ENCODE data around the gene DPYSL3.

Gene DPYSL3

GRCh38 chr5:147466360-147466980, 43.4 kb downstream of the DPYSL3 start:
- no peak overlapping the region for H3K9ac ChIP-seq (ENCODE audit: low read depth, low read length)

GRCh38 chr5:147465747-147466146, 44.1 kb downstream of the DPYSL3 start:
- H3K9me3 ChIP-seq (replicated peaks; ENCODE audit: low read length), result no peaks in the 10 kb centered on the region
- no peak overlapping the region for H3K4me3 ChIP-seq (ENCODE audit: low read length)

More at GRCh38 chr5:147466360-147466980, 43.4 kb downstream of the DPYSL3 start:
- Histone ChIP-seq H3K4me2 (ENCODE audit: low read length) (no peak overlapping the region), H3K36me3 (ENCODE audit: insufficient read depth, low read length) (no peaks in the 10 kb centered on the region), H3K9me3 (replicated peaks; ENCODE audit: low read length) (no peaks in the 10 kb centered on the region), H3K27me3 (ENCODE audit: control insufficient read depth, insufficient read depth, low read length) (no peaks in the 10 kb centered on the region), H3K4me3 (ENCODE audit: low read length) (no peak overlapping the region), H3K4me1 (ENCODE audit: control insufficient read depth, insufficient read depth, low read length) (no peaks in the 10 kb centered on the region)

GRCh38 chr5:147464211-147464610, 45.7 kb downstream of the DPYSL3 start:
- no peaks in the 10 kb centered on the region for H3K9me3 ChIP-seq (replicated peaks; ENCODE audit: low read length)
- H3K9ac ChIP-seq (ENCODE audit: low read depth, low read length), result no peak overlapping the region
- H3K4me3 ChIP-seq (ENCODE audit: low read length), result no peak overlapping the region
- no peaks in the 10 kb centered on the region for H3K4me1 ChIP-seq (ENCODE audit: control insufficient read depth, insufficient read depth, low read length)
- no peak overlapping the region for H3K4me2 ChIP-seq (ENCODE audit: low read length)
- no peaks in the 10 kb centered on the region for H3K36me3 ChIP-seq (ENCODE audit: insufficient read depth, low read length)
- H3K27me3 ChIP-seq (ENCODE audit: control insufficient read depth, insufficient read depth, low read length), result no peaks in the 10 kb centered on the region

More at GRCh38 chr5:147465747-147466146, 44.1 kb downstream of the DPYSL3 start:
- H3K27me3 ChIP-seq (ENCODE audit: control insufficient read depth, insufficient read depth, low read length), result no peaks in the 10 kb centered on the region
- no peaks in the 10 kb centered on the region for H3K4me1 ChIP-seq (ENCODE audit: control insufficient read depth, insufficient read depth, low read length)
- no peak overlapping the region for H3K4me2 ChIP-seq (ENCODE audit: low read length)
- no peak overlapping the region for H3K9ac ChIP-seq (ENCODE audit: low read depth, low read length)
- H3K36me3 ChIP-seq (ENCODE audit: insufficient read depth, low read length), result no peaks in the 10 kb centered on the region

- no peaks in the 10 kb centered on the region for H3K36me3 ChIP-seq (ENCODE audit: insufficient read depth, low read length)
- H3K4me1 ChIP-seq (ENCODE audit: control insufficient read depth, insufficient read depth, low read length), result no peaks in the 10 kb centered on the region
- H3K4me2 ChIP-seq (ENCODE audit: low read length), result no peak overlapping the region
- no peak overlapping the region for H3K4me3 ChIP-seq (ENCODE audit: low read length)
- no peak overlapping the region for H3K9ac ChIP-seq (ENCODE audit: low read depth, low read length)
- no peaks in the 10 kb centered on the region for H3K27me3 ChIP-seq (ENCODE audit: control insufficient read depth, insufficient read depth, low read length)
- H3K9me3 ChIP-seq (replicated peaks; ENCODE audit: low read length), result no peaks in the 10 kb centered on the region
These were observed 48.0 kb downstream of the DPYSL3 start for GRCh38 chr5:147461915-147462314.

GRCh38 chr5:147460380-147460779, 49.5 kb downstream of the DPYSL3 start:
- H3K4me1 ChIP-seq (ENCODE audit: control insufficient read depth, insufficient read depth, low read length), result no peaks in the 10 kb centered on the region
- H3K9me3 ChIP-seq (replicated peaks; ENCODE audit: low read length), result no peaks in the 10 kb centered on the region
- H3K4me2 ChIP-seq (ENCODE audit: low read length), result no peak overlapping the region
- no peaks in the 10 kb centered on the region for H3K36me3 ChIP-seq (ENCODE audit: insufficient read depth, low read length)
- no peaks in the 10 kb centered on the region for H3K27me3 ChIP-seq (ENCODE audit: control insufficient read depth, insufficient read depth, low read length)
- H3K4me3 ChIP-seq (ENCODE audit: low read length), result no peak overlapping the region
- no peak overlapping the region for H3K9ac ChIP-seq (ENCODE audit: low read depth, low read length)

- Histone ChIP-seq H3K27me3 (ENCODE audit: control insufficient read depth, insufficient read depth, low read length) (no peaks in the 10 kb centered on the region), H3K4me1 (ENCODE audit: control insufficient read depth, insufficient read depth, low read length) (peaks cover 4% of the 10 kb centered on the region), H3K36me3 (ENCODE audit: insufficient read depth, low read length) (no peaks in the 10 kb centered on the region), H3K9me3 (replicated peaks; ENCODE audit: low read length) (no peaks in the 10 kb centered on the region), H3K4me2 (ENCODE audit: low read length) (no peak overlapping the region), H3K9ac (ENCODE audit: low read depth, low read length) (no peak overlapping the region), H3K4me3 (ENCODE audit: low read length) (no peak overlapping the region)
These were observed 51.3 kb downstream of the DPYSL3 start for GRCh38 chr5:147458581-147458980.

- Histone ChIP-seq H3K36me3 (ENCODE audit: insufficient read depth, low read length) (no peaks in the 10 kb centered on the region), H3K4me2 (ENCODE audit: low read length) (no peak overlapping the region), H3K9me3 (replicated peaks; ENCODE audit: low read length) (no peaks in the 10 kb centered on the region), H3K27me3 (ENCODE audit: control insufficient read depth, insufficient read depth, low read length) (no peaks in the 10 kb centered on the region), H3K9ac (ENCODE audit: low read depth, low read length) (no peak overlapping the region), H3K4me1 (ENCODE audit: control insufficient read depth, insufficient read depth, low read length) (peaks cover 8% of the 10 kb centered on the region), H3K4me3 (ENCODE audit: low read length) (no peak overlapping the region)
These were observed 53.9 kb downstream of the DPYSL3 start for GRCh38 chr5:147455822-147456450.

- Histone ChIP-seq H3K27me3 (ENCODE audit: control insufficient read depth, insufficient read depth, low read length) (no peaks in the 10 kb centered on the region), H3K9me3 (replicated peaks; ENCODE audit: low read length) (no peaks in the 10 kb centered on the region), H3K4me3 (ENCODE audit: low read length) (no peak overlapping the region), H3K4me2 (ENCODE audit: low read length) (no peak overlapping the region), H3K36me3 (ENCODE audit: insufficient read depth, low read length) (no peaks in the 10 kb centered on the region), H3K4me1 (ENCODE audit: control insufficient read depth, insufficient read depth, low read length) (peaks cover 8% of the 10 kb centered on the region), H3K9ac (ENCODE audit: low read depth, low read length) (no peak overlapping the region)
These were observed 54.7 kb downstream of the DPYSL3 start for GRCh38 chr5:147454996-147455677.

- Histone ChIP-seq H3K27me3 (ENCODE audit: control insufficient read depth, insufficient read depth, low read length) (no peaks in the 10 kb centered on the region), H3K9ac (ENCODE audit: low read depth, low read length) (peak overlapping the region; percentile 89), H3K4me1 (ENCODE audit: control insufficient read depth, insufficient read depth, low read length) (peaks cover 8% of the 10 kb centered on the region)
These were observed 55.7 kb downstream of the DPYSL3 start for GRCh38 chr5:147453875-147454814.

GRCh38 chr5:147452165-147452811, 57.6 kb downstream of the DPYSL3 start:
- peak overlapping the region; percentile 96 for H3K4me3 ChIP-seq (ENCODE audit: low read length)

More at GRCh38 chr5:147453875-147454814, 55.7 kb downstream of the DPYSL3 start:
- H3K9me3 ChIP-seq (replicated peaks; ENCODE audit: low read length), result no peaks in the 10 kb centered on the region
- peak overlapping the region; percentile 96 for H3K4me3 ChIP-seq (ENCODE audit: low read length)
- no peaks in the 10 kb centered on the region for H3K36me3 ChIP-seq (ENCODE audit: insufficient read depth, low read length)
- peak overlapping the region; percentile 97 for H3K4me2 ChIP-seq (ENCODE audit: low read length)

More at GRCh38 chr5:147452165-147452811, 57.6 kb downstream of the DPYSL3 start:
- Histone ChIP-seq H3K9ac (ENCODE audit: low read depth, low read length) (no peak overlapping the region), H3K27me3 (ENCODE audit: control insufficient read depth, insufficient read depth, low read length) (no peaks in the 10 kb centered on the region), H3K4me2 (ENCODE audit: low read length) (peak overlapping the region; percentile 97), H3K9me3 (replicated peaks; ENCODE audit: low read length) (no peaks in the 10 kb centered on the region), H3K36me3 (ENCODE audit: insufficient read depth, low read length) (no peaks in the 10 kb centered on the region), H3K4me1 (ENCODE audit: control insufficient read depth, insufficient read depth, low read length) (peaks cover 8% of the 10 kb centered on the region)
